A673 (cell line): ENCODE data around the gene EHD4. TPM values are rescaled to one million over a fixed set of nuclear protein-coding genes. Genes with fewer than 3 reads are reported as not detected.
A peak's percentile ranks its signal among the peaks of the same experiment; 100 is the strongest.

ENCODE experiments used
- BruUV-seq: library from RNA; stranded (reverse); fragments of 400-500 nt; replicated peaks from 2 replicates; lab custom pipeline; 2021; lab: Mats Ljungman, UMichigan
- CTCF ChIA-PET: fragments of 300-600 bp; sonication (Branson Sonifier 250); formaldehyde crosslinking; loops from one replicate; lab custom pipeline; 2022; ENCODE audit warnings: antibody characterized with exemption; lab: Charles Lee
- POLR2A ChIA-PET: fragments of 300-600 bp; sonication (Branson Sonifier 250); formaldehyde crosslinking; loops from one replicate; lab custom pipeline; 2022; ENCODE audit warnings: antibody characterized with exemption; ENCODE audit not compliant: low non-redundant PET; lab: Charles Lee
- DNase-seq: peaks from one replicate; pipeline ENCODE4 v3.0.0-alpha.2; 2015; ENCODE audit warnings: low spot score
- H3K27ac ChIP-seq: fragments of 200-600 bp; sonication (generic); 2 replicates; pipeline ENCODE4 v1.5.1; 2016; ENCODE audit warnings: mixed run types, low read depth, mild to moderate bottlenecking, mixed read lengths, antibody characterized with exemption, low read length; ENCODE audit not compliant: poor library complexity, severe bottlenecking
- H3K27me3 ChIP-seq: fragments of 200-600 bp; sonication (generic); replicated peaks from 2 replicates; pipeline ENCODE4 v1.6.1; 2017; ENCODE audit warnings: mixed run types, low read depth, mild to moderate bottlenecking, mixed read lengths, antibody characterized with exemption, low read length; ENCODE audit not compliant: insufficient read depth, poor library complexity
- H3K36me3 ChIP-seq: fragments of 200-600 bp; sonication (generic); 2 replicates; pipeline ENCODE4 v1.6.1; 2016; ENCODE audit warnings: mixed run types, mild to moderate bottlenecking, mixed read lengths, antibody characterized with exemption, low read length; ENCODE audit not compliant: insufficient read depth, poor library complexity, severe bottlenecking
- H3K4me1 ChIP-seq: fragments of 200-600 bp; sonication (generic); 2 replicates; pipeline ENCODE4 v1.6.1; 2017; ENCODE audit warnings: mixed run types, mild to moderate bottlenecking, mixed read lengths, antibody characterized with exemption, low read length; ENCODE audit not compliant: insufficient read depth, poor library complexity, severe bottlenecking
- H3K4me3 ChIP-seq: fragments of 200-600 bp; sonication (generic); 2 replicates; pipeline ENCODE4 v1.5.1; 2016; ENCODE audit warnings: low read depth, mixed run types, mild to moderate bottlenecking, mixed read lengths, low read length; ENCODE audit not compliant: poor library complexity, severe bottlenecking
- H3K9me3 ChIP-seq: fragments of 200-600 bp; sonication (generic); 2 replicates; pipeline ENCODE4 v1.6.1; 2016; ENCODE audit warnings: mixed run types, low read depth, mild to moderate bottlenecking, mixed read lengths, antibody characterized with exemption, low read length; ENCODE audit not compliant: poor library complexity, severe bottlenecking
- EZH2 ChIP-seq: fragments of 200-600 bp; sonication (generic); IDR thresholded peaks from 2 replicates; pipeline ENCODE4 v1.6.1; 2017; ENCODE audit warnings: borderline replicate concordance, low read depth, mild to moderate bottlenecking, mixed read lengths, antibody characterized with exemption, low read length; ENCODE audit not compliant: poor library complexity, severe bottlenecking
- intact Hi-C: fragments of 100-400 bp; cut with micrococcal nuclease; formaldehyde crosslinking; loops from one replicate; pipeline ENCODE4 v1.10.0; 2022; ENCODE audit not compliant: unreplicated experiment
- total RNA-seq: library from RNA; stranded (reverse); gene quantifications from 2 replicates; pipeline ENCODE4 v1.2.3, GENCODE V29; 2021
- TF ChIP-seq, protein P1 (sequence below): fragments of 300-800, 200-600 bp; sonication (generic); conservative IDR thresholded peaks from 2 replicates; pipeline ENCODE4 v1.5.1; 2017; ENCODE audit warnings: low read depth, mild to moderate bottlenecking, antibody characterized with exemption, low read length, moderate library complexity, mixed read lengths

The EHD4 gene
- total RNA-seq, 1 experiment from 2014 or later: 29.4 TPM

DNA sequence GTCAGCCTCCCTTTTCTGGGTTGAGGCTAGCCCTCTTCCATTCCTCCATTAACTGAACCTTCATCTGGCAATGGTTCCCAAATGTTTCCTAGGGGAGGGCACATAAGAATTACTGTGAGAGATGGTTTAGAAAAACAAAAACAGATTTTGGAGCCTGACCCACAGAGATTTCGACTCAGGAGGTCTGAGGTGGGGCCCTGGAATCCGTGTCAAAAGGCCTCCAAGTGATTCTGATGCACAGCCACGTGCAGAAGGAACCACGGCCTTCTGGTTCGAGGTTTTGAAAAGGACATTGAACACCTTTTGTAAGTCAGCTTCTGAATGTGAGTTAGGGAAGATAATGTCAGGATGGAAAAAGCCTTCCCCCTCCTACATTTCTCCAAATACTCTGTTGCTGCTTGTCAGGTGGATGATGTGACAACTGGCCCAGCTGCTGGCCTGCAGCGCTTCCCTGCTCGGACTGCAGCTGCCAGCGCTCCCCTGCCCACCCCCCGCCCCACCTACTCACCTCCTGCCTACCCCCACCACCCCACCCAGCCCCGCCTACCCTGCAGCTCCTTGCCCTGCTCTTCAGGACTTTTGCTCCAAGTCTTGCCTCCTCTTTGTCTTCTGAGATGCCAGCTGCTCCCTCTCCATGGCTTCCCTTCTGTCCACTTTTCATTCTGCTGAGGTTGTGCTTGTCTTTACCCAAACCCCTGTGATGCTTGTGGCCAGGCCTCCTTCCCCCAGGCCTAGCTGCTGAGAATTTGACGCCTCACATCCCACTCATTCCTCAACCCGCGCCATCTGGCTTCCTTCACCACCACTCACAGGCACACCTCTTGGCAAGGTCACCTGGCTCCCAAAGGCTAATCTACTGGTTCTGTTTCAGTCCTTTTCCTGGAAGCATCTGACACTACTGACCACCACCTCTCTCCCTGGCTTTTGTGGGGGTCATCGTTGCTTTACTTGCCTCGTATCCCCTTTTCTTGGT, 6.6 kb downstream of the EHD4 start:
- H3K36me3 ChIP-seq: no peaks in the 10 kb centered on the region
- H3K9me3 ChIP-seq: no peaks in the 10 kb centered on the region
- no peaks in the 10 kb centered on the region for H3K27me3 ChIP-seq
- ChIA-PET CTCF (no interaction called here), POLR2A (no interaction called here)
- DNase-seq: no peak
- H3K4me1 ChIP-seq: peaks cover 43% of the 10 kb centered on the region
- TF ChIP-seq EZH2: no peak
- TF ChIP-seq, protein P1, sequence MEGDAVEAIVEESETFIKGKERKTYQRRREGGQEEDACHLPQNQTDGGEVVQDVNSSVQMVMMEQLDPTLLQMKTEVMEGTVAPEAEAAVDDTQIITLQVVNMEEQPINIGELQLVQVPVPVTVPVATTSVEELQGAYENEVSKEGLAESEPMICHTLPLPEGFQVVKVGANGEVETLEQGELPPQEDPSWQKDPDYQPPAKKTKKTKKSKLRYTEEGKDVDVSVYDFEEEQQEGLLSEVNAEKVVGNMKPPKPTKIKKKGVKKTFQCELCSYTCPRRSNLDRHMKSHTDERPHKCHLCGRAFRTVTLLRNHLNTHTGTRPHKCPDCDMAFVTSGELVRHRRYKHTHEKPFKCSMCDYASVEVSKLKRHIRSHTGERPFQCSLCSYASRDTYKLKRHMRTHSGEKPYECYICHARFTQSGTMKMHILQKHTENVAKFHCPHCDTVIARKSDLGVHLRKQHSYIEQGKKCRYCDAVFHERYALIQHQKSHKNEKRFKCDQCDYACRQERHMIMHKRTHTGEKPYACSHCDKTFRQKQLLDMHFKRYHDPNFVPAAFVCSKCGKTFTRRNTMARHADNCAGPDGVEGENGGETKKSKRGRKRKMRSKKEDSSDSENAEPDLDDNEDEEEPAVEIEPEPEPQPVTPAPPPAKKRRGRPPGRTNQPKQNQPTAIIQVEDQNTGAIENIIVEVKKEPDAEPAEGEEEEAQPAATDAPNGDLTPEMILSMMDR: no peak
- peak overlapping the region; percentile 27 for H3K27ac ChIP-seq
- no TSS peak for BruUV-seq
- intact Hi-C loops: no loop called here
- H3K4me3 ChIP-seq: no peak overlapping the region

DNA sequence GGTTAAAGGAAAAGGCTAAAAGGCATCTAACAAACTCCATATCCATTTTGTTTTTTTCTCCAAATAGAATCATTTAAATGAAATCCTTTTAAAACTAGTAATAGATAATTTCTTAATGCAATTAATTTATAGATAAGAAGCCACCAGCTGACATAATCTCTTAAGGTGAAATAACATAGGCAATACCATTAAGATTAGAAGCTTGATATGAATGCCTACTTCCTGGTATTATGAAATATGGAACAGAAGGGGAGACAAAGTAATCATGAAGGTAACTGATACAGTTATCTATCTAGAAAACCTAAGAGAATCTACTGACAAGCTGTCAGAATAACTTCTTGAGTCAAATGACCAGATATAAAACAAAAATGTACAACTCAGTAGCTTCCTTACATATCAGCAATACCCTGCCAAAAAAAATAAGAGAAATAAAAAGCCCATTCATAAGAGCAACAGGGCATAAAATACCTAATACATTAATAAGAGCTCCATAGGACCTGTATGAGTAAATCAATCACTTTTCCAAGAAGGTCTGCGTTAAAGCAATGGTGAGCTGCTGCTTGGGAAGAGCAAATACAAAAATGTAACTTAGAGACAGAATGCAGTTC, 10.7 kb downstream of the EHD4 start:
- ChIA-PET CTCF (no interaction called here), POLR2A (no interaction called here)
- Histone ChIP-seq H3K27ac (no peak overlapping the region), H3K27me3 (no peaks in the 10 kb centered on the region), H3K36me3 (no peaks in the 10 kb centered on the region), H3K9me3 (no peaks in the 10 kb centered on the region), H3K4me1 (peaks cover 6% of the 10 kb centered on the region), H3K4me3 (no peak overlapping the region)
- TF ChIP-seq EZH2: no peak
- TF ChIP-seq, protein P1: no peak
- no TSS peak for BruUV-seq
- no peak for DNase-seq
- intact Hi-C loops: no loop called here

DNA sequence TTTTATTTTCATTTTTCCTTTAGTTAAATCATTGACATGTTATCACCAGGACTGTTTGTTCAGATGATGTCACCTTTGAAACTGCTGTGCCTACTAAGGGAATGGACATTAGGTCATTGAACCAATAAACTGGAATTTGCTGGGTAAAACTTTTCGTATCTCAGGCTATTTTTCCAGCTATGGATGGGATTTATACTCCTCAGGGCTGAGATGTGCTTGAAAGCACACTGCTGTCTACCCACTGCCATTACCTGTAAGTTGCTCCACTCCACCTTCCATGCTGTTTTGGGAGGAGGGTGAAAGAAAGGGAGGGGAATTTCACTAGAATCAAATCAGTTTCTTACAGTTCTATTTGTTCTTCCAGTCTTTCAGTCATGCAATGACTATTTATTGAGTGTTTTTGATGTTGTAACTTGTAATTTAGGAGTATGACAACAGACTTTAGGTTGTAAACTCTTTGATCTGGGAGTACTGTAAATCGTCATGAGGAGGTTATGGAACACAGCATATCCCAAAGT, 11.3 kb downstream of the EHD4 start:
- Histone ChIP-seq H3K4me3 (no peak overlapping the region), H3K27me3 (no peaks in the 10 kb centered on the region), H3K27ac (no peak overlapping the region), H3K4me1 (peaks cover 1% of the 10 kb centered on the region), H3K9me3 (no peaks in the 10 kb centered on the region), H3K36me3 (no peaks in the 10 kb centered on the region)
- POLR2A ChIA-PET: no interaction called here
- intact Hi-C loops: no loop called here
- BruUV-seq: no TSS peak
- no peak for DNase-seq
- TF ChIP-seq, protein P1: no peak
- TF ChIP-seq EZH2: no peak
- CTCF ChIA-PET: no interaction called here
